SIG-M5 (cell line): ENCODE measurements around the gene COPRS.
A peak's percentile ranks its signal among the peaks of the same experiment; 100 is the strongest.

Experiments
- DNase-seq: peaks from one replicate; lab custom pipeline; 2025; lab: John Stamatoyannopoulos, UW

Gene COPRS

GRCh38 chr17:31858642-31859486, at the start of gene COPRS:
TSS of gene COPRS (minus strand) at chr17:31859244. CDS start at chr17:31859199, 45 bp downstream.
- no peak for DNase-seq

GRCh38 chr17:31908386-31908785, 49.3 kb upstream of the COPRS start:
- no peak for DNase-seq

DNA sequence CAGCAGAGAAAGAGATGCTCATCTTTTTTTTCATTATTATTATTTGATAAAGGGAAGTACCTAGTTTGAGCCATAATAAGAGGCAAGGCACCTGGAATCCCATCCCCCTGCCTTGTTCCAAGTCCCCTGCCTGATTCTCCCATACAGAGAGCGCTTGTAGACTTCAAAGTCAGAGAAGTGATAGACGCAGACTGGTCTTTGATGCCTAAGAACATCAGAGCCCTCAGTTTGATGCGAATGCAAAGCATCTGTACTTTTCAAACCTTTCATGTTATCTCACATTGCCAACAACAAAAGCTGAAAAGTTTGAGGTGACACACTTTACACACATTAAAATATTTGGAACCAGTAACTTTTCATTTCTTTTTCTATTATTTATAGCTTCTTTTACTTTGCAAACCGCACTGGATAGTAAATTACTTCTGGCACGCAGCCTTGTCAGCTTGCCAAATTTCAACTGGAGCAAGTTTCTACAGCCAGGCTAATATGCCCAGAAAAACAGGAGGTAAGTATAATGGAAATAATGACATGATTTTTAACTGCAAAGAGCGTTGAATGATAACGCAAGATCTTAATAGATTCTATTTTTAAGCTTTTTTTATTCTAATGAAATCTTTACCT, 48.4 kb upstream of the COPRS start:
- no peak for DNase-seq

GRCh38 chr17:31903401-31903800, 44.4 kb upstream of the COPRS start:
- no peak for DNase-seq

DNA sequence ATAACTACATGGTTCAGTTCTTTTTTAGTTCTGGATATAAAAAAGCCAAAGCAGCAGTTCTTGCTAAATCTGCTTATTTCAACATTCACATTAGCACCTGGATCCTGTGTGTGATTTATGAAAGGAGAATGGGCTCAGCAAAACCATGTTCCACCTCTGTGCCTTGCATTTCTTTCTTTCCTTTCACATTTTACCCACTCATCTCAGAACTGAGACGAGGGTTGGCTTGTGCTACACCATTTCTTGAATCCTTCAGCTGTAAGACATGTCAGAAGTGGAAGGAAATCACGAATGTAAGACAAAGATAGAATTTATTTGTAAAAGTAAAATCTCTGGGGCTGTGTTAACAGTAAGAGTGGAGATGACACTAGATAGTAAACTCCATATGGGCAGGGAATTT, 43.6 kb upstream of the COPRS start:
- no peak for DNase-seq

- DNase-seq, result no peak
These were observed 41.8 kb upstream of the COPRS start for GRCh38 chr17:31900877-31901276.

- DNase-seq, result peak; percentile 91
These were observed 29.1 kb upstream of the COPRS start for GRCh38 chr17:31888124-31888523.

- peak; percentile 56 for DNase-seq
These were observed 23.5 kb upstream of the COPRS start for GRCh38 chr17:31882571-31882970.

DNA sequence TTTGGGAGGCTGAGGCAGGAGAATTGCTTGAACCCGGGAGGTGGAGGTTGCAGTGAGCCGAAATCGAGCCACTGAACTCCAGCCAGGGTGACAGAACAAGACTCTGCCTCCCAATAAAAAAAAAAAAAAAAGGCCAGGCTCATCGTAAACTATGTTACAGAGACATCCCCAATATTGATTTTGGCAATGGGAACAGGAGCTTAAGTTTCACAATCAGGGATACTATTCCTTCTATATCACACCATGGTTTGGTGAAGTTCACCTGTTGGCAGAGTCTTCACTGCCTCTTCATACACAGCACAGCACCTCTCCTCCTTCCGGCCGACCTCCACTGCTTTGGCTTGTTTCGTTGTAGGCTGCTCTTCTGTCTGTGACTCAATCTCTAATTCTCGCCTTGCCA, 21.3 kb upstream of the COPRS start:
- DNase-seq, result no peak

DNA sequence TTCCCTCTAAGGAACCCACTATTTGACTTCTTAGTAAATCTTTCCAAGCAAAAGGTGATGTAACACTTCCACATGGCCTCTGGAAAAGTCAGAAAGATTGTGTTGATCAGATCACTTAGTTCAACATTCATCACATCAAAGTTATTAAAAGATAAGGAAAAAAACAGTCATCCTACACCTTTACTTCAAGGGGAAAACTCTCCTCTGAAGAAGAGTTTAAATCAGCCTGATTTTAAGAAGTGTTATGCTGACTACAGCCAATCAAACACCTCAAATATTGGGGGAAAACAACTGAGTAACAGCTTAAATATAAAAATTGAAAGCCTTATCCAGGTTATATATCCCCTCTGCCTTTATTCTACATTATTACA, 19.6 kb upstream of the COPRS start:
- no peak for DNase-seq

DNA sequence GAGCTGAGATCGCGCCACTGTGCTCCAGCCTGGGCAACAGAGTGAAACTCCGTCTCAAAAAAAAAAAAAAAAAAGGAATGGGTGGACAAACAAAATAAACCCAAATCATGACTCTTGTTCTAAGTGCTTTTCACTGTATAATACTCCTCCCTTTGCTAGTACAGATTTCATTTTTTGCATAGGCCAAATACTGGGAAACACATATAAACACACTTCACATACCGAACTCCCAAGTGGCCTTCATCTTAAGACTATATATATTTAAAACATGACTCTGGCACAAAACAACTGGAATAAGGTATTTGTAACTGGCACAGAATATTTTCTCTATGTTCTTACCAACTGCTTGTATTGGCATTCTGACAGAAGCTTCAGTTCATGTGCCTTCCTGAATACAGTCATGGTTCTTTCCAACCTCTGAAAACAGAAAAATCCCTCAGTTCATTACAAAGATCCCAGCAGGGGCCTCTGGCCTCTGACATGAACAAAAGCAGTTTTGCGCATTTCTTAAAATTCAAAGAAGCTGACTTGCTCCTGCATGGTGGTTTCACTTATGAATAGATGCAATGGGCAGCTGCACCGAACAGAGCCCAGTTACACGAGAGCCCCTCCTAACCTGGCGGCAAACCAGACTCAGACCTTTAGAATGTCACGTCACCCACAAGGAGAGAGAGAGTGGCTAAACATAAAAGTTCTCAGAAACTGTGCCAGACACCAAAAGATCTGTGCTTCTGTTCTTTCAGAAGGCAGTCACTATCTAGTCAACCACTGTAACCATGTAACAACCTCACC, 19.1 kb upstream of the COPRS start:
- no peak for DNase-seq

DNA sequence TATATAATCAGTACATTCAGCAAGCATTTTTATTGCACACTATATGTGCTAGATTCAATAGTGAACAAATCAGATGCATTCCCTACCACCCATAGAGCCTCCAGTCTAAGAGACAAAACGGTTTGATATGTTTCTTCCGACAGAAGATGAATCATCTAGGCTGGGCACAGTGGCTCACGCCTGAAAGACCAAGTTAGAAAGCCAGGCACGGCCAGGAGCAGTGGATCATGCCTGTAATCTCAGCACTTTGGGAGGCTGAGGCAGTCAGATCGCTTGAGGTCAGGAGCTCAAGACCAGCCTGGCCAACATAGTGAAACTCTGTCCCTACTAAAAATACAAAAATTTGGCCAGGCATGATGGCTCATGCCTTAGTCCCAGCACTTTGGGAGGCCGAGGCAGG, 18.3 kb upstream of the COPRS start:
- DNase-seq, result no peak

DNA sequence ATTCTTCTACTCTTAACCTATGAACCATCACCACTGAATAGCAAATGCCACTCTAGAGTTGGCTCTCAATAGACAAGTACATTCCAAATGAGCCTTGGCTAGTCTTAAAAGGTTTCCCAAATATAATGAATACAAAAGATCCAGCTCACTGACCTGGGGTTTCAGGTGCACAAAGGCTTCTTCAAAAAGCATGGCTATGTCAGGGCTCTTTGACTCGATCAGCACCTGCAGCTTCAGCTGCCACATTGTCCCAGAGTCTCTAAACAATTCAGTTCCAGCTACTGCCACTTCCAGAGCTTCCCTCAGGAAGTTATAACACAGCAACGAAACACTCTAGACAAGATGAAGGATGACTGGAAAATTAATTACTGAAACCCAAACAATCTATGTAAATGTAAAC, 16.0 kb upstream of the COPRS start:
- no peak for DNase-seq

DNA sequence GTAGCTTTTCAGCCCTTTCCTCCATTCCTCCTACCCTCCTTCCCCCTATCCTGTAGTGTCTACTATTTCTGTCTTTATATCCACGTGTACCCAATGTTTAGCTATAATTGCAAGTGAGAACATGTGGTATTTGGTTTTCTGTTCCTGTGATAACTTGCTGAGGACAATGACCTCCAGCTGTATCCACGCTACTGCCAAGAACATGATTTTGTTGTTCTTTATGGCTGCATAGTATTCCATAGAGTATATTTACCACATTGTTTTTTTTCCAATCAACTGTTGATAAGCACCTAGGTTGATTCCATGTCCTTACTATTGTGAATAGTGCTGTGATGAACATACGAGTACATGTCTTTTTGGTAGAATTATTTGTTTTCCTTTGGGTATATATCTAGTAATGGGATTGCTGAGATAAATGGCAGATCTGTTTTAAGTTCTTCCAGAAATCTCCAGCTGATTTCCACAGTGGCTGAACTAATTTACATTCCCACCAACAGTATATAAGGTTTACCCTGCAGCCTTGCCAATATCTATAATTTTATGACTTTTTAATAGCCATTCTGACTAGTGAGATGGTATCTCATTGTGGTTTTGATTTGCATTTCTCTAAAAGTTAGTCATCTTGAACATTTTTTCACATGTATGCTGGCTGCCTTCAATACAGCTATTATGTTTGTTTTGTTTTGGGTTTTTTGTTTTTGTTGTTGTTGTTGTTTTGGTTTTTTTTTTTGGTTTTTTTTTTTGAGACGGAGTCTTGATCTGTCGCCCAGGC, 10.9 kb upstream of the COPRS start:
- no peak for DNase-seq

DNA sequence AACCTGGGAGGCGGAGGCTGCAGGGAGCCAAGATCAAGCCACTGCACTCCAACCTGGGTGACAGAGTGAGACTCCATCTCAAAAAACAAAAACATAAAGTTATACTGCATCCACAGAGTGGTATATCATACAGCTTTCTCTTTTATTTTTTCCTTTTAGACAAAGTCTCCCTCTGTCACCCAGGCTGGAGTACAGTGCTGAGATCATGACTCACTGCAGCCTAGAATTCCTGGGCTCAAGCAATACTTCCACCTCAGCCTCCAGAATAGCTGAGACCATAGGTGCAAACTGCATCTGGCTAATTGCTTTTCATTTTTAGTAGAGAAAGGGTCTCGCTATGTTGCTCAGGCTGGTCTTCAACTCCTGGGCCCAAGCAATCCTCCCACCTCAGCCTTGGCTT, 10.0 kb upstream of the COPRS start:
- no peak for DNase-seq

- DNase-seq, result no peak
These were observed 504 bp upstream of the COPRS start for GRCh38 chr17:31859487-31860008.

GRCh38 chr17:31857920-31858641, 963 bp downstream of the COPRS start:
- DNase-seq, result no peak

DNA sequence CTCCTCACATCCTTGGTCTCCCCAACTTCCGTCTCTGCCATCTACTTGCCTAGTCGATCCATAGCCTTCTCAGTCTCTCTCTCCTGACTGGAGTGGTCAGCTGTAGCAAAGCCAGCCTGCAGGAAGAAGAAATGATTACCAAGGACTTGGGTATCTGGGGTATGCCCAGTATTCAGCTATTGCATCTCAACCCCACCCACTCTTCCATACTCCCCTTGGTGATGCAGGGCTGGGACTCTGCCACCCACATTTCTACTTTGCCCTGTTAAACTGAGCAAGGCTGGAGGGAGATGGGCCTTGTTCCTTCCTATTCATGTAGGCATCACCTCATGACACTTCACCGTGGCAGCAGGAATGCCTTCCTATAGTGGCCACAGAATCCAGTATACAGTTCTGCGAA, 2.3 kb downstream of the COPRS start:
- DNase-seq, result no peak

GRCh38 chr17:31854672-31855071, 4.4 kb downstream of the COPRS start:
- DNase-seq, result no peak

- DNase-seq, result no peak
These were observed 5.1 kb downstream of the COPRS start for GRCh38 chr17:31853911-31854470.

DNA sequence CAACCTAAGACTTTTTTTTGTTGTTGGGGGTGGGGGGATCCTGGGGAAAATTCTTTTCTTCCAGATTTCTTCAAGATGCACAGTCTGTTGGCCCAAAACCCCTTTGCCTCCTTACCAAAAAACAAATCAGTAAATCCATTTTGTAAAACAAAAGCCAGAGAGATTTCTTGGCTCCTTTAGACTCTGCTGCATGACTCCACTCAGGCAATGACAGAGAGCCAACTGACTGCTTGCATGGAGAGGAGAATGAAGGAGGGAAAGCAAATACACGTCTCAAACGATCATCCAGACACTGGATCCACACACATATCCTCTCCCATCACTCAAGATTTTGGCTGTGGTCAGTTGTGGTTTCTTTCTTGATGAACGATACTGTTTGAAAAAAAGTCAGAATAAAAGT, 13.8 kb downstream of the COPRS start:
- no peak for DNase-seq
